ENCODE data around the gene ARAP1. TPM values are rescaled to one million over a fixed set of nuclear protein-coding genes. Genes with fewer than 3 reads are reported as not detected.

The ARAP1 gene
- total and polyA plus RNA-seq, 2 of the 8 experiments (the other 6 are each of a cell fraction or from before 2014, with no cell fraction given) = 25.7 to 61.6 TPM

DNA sequence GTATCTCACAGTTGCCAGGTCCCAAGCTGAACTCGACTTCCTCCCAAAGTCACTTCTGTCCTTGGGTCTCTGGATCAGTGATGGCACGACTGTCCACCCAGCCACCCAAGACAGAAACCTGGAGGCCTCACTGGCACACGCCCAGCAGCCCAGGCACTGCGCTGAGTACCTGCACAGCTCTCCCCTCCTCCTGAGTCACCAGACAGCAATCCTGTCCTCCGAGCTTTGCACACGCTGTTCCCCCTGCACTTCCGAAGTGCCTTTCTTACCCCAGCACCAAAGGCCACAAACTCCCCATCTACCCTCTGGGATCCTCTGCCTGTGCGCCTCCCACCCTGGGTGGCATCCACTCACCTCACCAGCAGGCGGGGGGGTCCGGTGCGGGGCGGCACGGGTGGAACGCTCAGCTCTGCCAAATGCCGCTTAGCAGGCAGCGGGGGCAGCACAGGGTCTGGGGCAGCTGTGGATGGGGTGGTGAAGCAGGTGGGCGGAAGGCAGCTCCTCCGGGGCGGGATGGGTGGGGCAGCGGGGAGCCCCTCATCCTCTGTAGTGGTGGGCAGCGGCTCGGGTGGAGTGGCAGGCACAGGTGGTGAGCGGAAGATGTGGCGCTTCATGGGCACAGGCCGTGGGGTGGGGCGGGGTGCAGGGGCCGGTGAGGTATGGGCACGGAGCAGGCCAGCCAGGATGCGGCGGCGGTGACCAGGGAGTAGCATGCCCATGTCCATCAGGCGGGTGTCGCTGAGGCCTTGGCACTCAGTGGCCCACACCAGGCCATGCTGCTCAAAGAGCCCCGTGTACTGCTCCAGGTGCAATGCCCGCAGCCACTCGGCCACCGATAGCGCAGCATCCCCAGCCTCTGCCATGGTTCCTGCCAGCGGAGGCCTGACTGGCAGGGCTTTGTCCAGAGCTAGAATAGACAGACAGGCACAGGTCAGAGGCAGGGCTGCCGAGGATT is 25.7 kb downstream of the ARAP1 start:
- no peak overlapping the region for H4K5ac ChIP-seq (ENCODE audit: insufficient read length, low read depth, low read length)
- H3K9ac ChIP-seq (replicated peaks in 1 of 4; ENCODE audit: extremely low read depth in 1 of 4, low read depth in 3 of 4, low read length in 3 of 4) = no peak overlapping the region
- H3K36me3 ChIP-seq (ENCODE audit: control insufficient read depth in 2 of 4, insufficient read depth in 4 of 4, low read length in 3 of 4) = peaks cover 0 to 9% (median 0%) of the 10 kb centered on the region in 4 experiments; a peak in 5 of 8 replicates
- H3K4me3 ChIP-seq (ENCODE audit: extremely low read depth in 1 of 4, insufficient read depth in 2 of 4, low read depth in 3 of 4, low read length in 4 of 4) = no peak overlapping the region
- no peak overlapping the region for H2BK15ac ChIP-seq (ENCODE audit: low read length)
- WGBS, 2 experiments (ENCODE audit: extremely low coverage in 1 of 2, insufficient coverage in 1 of 2, insufficient read length in 1 of 2, insufficient replicate concordance in 2 of 2, low coverage in 1 of 2, low lambda C conversion rate in 2 of 2, missing lambda C conversion rate in 1 of 2) = 90% methylated on average over 21 of the region's 40 CpGs; no CpG with 5 or more reads in 1 of the 2 experiments
- H2BK5ac ChIP-seq (ENCODE audit: low read depth, low read length) = no peak overlapping the region
- FAIRE-seq (no peak), DNase-seq (ENCODE audit: low read depth in 1 of 2, low spot score in 2 of 2) (no peak)
- H4K91ac ChIP-seq (replicated peaks; ENCODE audit: insufficient read length, low read length) = no peak overlapping the region
- H3K4me1 ChIP-seq (replicated peaks in 1 of 4; ENCODE audit: control insufficient read depth in 3 of 4, insufficient read depth in 4 of 4, low read length in 3 of 4) = peaks cover 0 to 9% (median 5%) of the 10 kb centered on the region in 4 experiments; a peak in 3 of 7 replicates
- no peak overlapping the region for H3K23ac ChIP-seq (ENCODE audit: insufficient read length)
- H3K18ac ChIP-seq (ENCODE audit: extremely low read depth, low read length) = no peak overlapping the region
- peaks cover 6% of the 10 kb centered on the region; the same call in 1 of the 2 replicates for H3K79me1 ChIP-seq (ENCODE audit: low read depth, low read length)
- no peak overlapping the region for H2AFZ ChIP-seq (ENCODE audit: low read length)
- H3K27ac ChIP-seq (ENCODE audit: low read depth, low read length) = no peak overlapping the region
- no peak overlapping the region for H3K4me2 ChIP-seq (ENCODE audit: insufficient read depth in 1 of 2, low read depth in 2 of 2, low read length in 2 of 2)
- ChIA-PET POLR2A (ENCODE audit: partially characterized antibody) (interaction anchor here (0.6 to 1.8 kb wide), 3 partner anchors 10 to 502 kb away, joined by 3 to 7 read pairs (median 3); no protein-coding TSS in a partner anchor), CTCF (ENCODE audit: partially characterized antibody) (interaction anchor here (0.7 to 7.5 kb wide), 28 partner anchors 9 to 509 kb away, joined by 3 to 105 read pairs (median 6); partner anchors contain the start of genes ATG16L2 and STARD10)
- no peaks in the 10 kb centered on the region for H3K9me3 ChIP-seq (ENCODE audit: insufficient read depth in 2 of 2, low read depth in 1 of 2, low read length in 1 of 2)
- no peak overlapping the region for H2BK120ac ChIP-seq (replicated peaks; ENCODE audit: low read depth, low read length)
- no peak overlapping the region for H3K4ac ChIP-seq (replicated peaks; ENCODE audit: insufficient read length, low read depth, low read length)
- no peaks in the 10 kb centered on the region for H3K27me3 ChIP-seq (replicated peaks in 1 of 4; ENCODE audit: control insufficient read depth in 3 of 4, extremely low read depth in 1 of 4, insufficient read depth in 3 of 4, low read length in 3 of 4)
- no peaks in the 10 kb centered on the region for H3K23me2 ChIP-seq (ENCODE audit: low read depth, low read length)
- no peak overlapping the region for H4K8ac ChIP-seq (ENCODE audit: extremely low read depth, insufficient read depth, low read length)
- no peak overlapping the region for H2BK20ac ChIP-seq (ENCODE audit: low read length)
- no peak overlapping the region for H3K56ac ChIP-seq (replicated peaks; ENCODE audit: insufficient read length, low read depth, low read length)
- H3K79me2 ChIP-seq (ENCODE audit: control insufficient read depth in 1 of 2, insufficient read depth in 2 of 2, low read length in 2 of 2) = peaks cover 0 to 29% of the 10 kb centered on the region in 2 experiments; a peak in 2 of 4 replicates
- no peak overlapping the region for H2AK5ac ChIP-seq (ENCODE audit: low read depth, low read length)
- peaks cover 8 to 13% of the 10 kb centered on the region in 2 experiments for H4K20me1 ChIP-seq (replicated peaks in 1 of 2; ENCODE audit: control insufficient read depth in 1 of 2, insufficient read depth in 2 of 2, low read length in 2 of 2)
- no peak overlapping the region for H3K14ac ChIP-seq (ENCODE audit: insufficient read length)
- no peak overlapping the region for H2BK12ac ChIP-seq (ENCODE audit: low read depth, low read length)
- TF ChIP-seq SIRT6 (IDR thresholded peaks at IDR 0.05; ENCODE audit: low read length) (no peak), RFX5 (IDR thresholded peaks at IDR 0.05; ENCODE audit: borderline replicate concordance, low read depth, low read length) (no peak), BRCA1 (IDR thresholded peaks at IDR 0.05; ENCODE audit: low read depth, low read length) (no peak), RXRA (IDR thresholded peaks at IDR 0.05; ENCODE audit: insufficient read depth, low read depth, low read length) (no peak), CHD1 (IDR thresholded peaks at IDR 0.05; ENCODE audit: low read depth, low read length) (no peak), CREB1 (IDR thresholded peaks at IDR 0.05) (no peak), EP300 (IDR thresholded peaks at IDR 0.05; ENCODE audit: borderline replicate concordance in 1 of 2, low read depth in 2 of 2, low read length in 2 of 2) (no peak), KDM4A (IDR thresholded peaks at IDR 0.05; ENCODE audit: low read depth, low read length, severe bottlenecking) (no peak), POLR2AphosphoS5 (IDR thresholded peaks at IDR 0.05; ENCODE audit: low read depth, low read length) (no peak), SAP30 (IDR thresholded peaks at IDR 0.05; ENCODE audit: insufficient read depth, insufficient replicate concordance, low read length) (no peak), CHD2 (IDR thresholded peaks at IDR 0.05; ENCODE audit: low read length) (no peak)

Measured in H1 (cell line).